Fibroblast of lung (primary cell): ENCODE results near the gene CROCC.

ENCODE experiments used
- CTCF ChIP-seq, 2 donors: IDR thresholded peaks in 1 of 2; conservative IDR thresholded peaks in 1 of 2; 1 replicate in 1 of 2; 2 replicates in 1 of 2; pipeline ENCODE4 v1.5.1; 2011 to 2012; ENCODE audit warnings: low read length in 2 of 2, control low read depth in 1 of 2, inconsistent platforms in 1 of 2, low read depth in 1 of 2, mild to moderate bottlenecking in 1 of 2
- EZH2 ChIP-seq: IDR thresholded peaks from 2 replicates; pipeline ENCODE4 v1.5.1; 2012; ENCODE audit warnings: low read length, control low read depth, mild to moderate bottlenecking; ENCODE audit errors: missing control alignments

DNA sequence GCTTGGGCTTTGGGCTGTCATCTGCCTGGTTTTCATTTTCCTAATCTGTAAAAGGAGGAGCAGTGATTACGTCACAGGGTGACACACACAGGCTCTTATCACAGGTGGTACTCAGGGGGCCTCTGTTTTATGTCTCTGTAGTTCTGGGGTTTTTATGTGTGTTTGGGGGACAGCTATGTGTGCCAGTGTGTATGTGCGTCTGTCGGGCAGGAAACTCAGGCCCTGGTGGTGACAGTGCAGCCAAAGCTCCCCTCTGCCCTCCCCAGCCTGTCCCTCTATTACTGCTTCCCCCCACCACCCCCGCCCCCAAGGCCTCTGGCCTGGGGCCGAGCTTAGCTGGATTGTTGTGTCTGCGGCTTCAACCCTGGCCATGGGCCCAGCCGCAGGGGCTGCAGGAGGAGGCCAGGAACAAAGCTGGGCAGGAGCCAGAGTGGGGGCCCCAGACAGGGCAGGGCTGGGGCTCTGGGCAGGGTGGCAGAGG is 45.4 kb downstream of the CROCC start:
- TF ChIP-seq CTCF (conservative IDR thresholded peaks at IDR 0.05 in 1 of 2, IDR thresholded peaks at IDR 0.05 in 1 of 2; ENCODE audit: low read depth in 1 of 2, low read length in 2 of 2) (no peak), EZH2 (no peak)
